Ascending aorta (tissue), 2 donors: ENCODE results near the gene STMND1. TPM values are rescaled to one million over a fixed set of nuclear protein-coding genes. Genes with fewer than 3 reads are reported as not detected.
A peak's percentile ranks its signal among the peaks of the same experiment; 100 is the strongest.

ENCODE experiments used
- DNase-seq, 2 donors: peaks; one replicate each; pipeline ENCODE4 v3.0.0-alpha.2; 2019; ENCODE audit warnings: low spot score in 2 of 2
- H3K27ac ChIP-seq, 2 donors: fragments of 200-600 bp; sonication (generic); one replicate each; pipeline ENCODE4 v1.5.1; 2016 to 2017; ENCODE audit warnings: mild to moderate bottlenecking in 1 of 2
- H3K27me3 ChIP-seq: fragments of 200-600 bp; sonication (generic); one replicate; pipeline ENCODE4 v1.5.1; 2017
- H3K36me3 ChIP-seq, 2 donors: fragments of 200-600 bp; sonication (generic); one replicate each; pipeline ENCODE4 v1.5.1; 2016
- H3K4me1 ChIP-seq, 2 donors: fragments of 200-600 bp; sonication (generic); one replicate each; pipeline ENCODE4 v1.5.1; 2016 to 2017; ENCODE audit warnings: mild to moderate bottlenecking in 1 of 2
- H3K4me3 ChIP-seq, 2 donors: fragments of 200-600 bp; sonication (generic); one replicate each; pipeline ENCODE4 v1.5.1; 2016 to 2017; ENCODE audit warnings: mild to moderate bottlenecking in 1 of 2
- H3K9me3 ChIP-seq, 2 donors: fragments of 200-600 bp; sonication (generic); one replicate each; pipeline ENCODE4 v1.5.1; 2016
- intact Hi-C: fragments of 100-400 bp; cut with DNase I; formaldehyde crosslinking; loops from one replicate; pipeline ENCODE4 v1.15.1; 2023
- total RNA-seq: library from RNA; depleted of rRNA; stranded (reverse); fragments of >200 nt; gene quantifications from one replicate; pipeline ENCODE4 v1.1.0, GENCODE V29; 2016
- TF ChIP-seq, protein P1 (sequence below), 3 experiments: fragments of 200-600 bp in 2 of 3; fragments of 450-650 bp in 1 of 3; sonication (generic) in 2 of 3; IDR thresholded peaks; one replicate each; pipeline ENCODE4 v1.5.1; 2016 to 2019; ENCODE audit warnings: antibody characterized with exemption in 3 of 3, mild to moderate bottlenecking in 1 of 3, moderate library complexity in 1 of 3

STMND1 gene
- total RNA-seq, 1 donor from 2014 or later: not detected

DNA sequence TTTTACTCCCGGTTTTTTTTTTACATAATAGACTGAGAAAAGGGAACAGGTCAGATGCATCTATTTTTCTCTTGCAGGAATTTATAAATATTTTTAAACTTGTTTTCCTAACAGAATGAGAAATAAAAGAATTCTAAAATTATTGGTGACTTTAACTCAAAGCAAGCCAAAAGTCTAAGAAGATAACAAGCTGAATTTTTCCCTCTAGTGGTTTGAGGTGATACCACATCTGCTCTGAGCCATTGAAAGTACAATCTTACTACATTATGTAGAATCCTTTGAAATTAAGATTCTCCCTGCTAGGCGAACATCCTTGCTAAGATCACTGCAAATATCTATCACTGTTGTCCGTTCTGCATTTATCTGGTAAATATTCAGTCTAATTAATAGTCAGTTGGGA lies 10.7 kb upstream of the STMND1 start:
- intact Hi-C loops: no loop called here
- Histone ChIP-seq H3K4me3 (no peak overlapping the region), H3K9me3 (no peaks in the 10 kb centered on the region), H3K4me1 (no peaks in the 10 kb centered on the region), H3K27me3 (no peaks in the 10 kb centered on the region), H3K36me3 (no peaks in the 10 kb centered on the region), H3K27ac (no peak overlapping the region)
- TF ChIP-seq, protein P1, sequence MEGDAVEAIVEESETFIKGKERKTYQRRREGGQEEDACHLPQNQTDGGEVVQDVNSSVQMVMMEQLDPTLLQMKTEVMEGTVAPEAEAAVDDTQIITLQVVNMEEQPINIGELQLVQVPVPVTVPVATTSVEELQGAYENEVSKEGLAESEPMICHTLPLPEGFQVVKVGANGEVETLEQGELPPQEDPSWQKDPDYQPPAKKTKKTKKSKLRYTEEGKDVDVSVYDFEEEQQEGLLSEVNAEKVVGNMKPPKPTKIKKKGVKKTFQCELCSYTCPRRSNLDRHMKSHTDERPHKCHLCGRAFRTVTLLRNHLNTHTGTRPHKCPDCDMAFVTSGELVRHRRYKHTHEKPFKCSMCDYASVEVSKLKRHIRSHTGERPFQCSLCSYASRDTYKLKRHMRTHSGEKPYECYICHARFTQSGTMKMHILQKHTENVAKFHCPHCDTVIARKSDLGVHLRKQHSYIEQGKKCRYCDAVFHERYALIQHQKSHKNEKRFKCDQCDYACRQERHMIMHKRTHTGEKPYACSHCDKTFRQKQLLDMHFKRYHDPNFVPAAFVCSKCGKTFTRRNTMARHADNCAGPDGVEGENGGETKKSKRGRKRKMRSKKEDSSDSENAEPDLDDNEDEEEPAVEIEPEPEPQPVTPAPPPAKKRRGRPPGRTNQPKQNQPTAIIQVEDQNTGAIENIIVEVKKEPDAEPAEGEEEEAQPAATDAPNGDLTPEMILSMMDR (IDR thresholded peaks at IDR 0.05): no peak
- DNase-seq: no peak

DNA sequence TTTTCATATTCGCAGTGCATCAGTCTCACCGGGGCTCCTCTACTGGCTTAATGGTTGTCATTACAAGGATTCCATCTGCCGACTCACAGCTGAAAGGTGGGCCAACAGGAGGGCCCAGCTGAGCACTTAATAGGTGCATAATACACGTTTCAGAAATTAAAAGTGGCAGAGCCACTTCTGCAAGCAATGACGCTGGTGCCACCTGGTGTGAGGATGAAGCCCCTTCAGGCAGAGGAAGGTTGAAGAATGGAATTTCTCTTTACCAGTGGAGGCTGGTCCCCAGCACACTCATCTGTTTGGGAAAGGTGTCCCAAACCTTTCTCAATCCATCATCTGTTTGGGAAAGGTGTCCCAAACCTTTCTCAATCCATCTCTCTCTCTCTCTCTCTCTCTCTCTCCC lies 8.2 kb upstream of the STMND1 start:
- Histone ChIP-seq H3K27me3 (no peaks in the 10 kb centered on the region), H3K36me3 (no peaks in the 10 kb centered on the region), H3K27ac (no peak overlapping the region), H3K4me3 (no peak overlapping the region), H3K4me1 (no peaks in the 10 kb centered on the region), H3K9me3 (no peaks in the 10 kb centered on the region)
- DNase-seq: no peak
- TF ChIP-seq, protein P1 (IDR thresholded peaks at IDR 0.05): peak in 1 of 3 experiments; percentile 10
- intact Hi-C loops: no loop called here

DNA sequence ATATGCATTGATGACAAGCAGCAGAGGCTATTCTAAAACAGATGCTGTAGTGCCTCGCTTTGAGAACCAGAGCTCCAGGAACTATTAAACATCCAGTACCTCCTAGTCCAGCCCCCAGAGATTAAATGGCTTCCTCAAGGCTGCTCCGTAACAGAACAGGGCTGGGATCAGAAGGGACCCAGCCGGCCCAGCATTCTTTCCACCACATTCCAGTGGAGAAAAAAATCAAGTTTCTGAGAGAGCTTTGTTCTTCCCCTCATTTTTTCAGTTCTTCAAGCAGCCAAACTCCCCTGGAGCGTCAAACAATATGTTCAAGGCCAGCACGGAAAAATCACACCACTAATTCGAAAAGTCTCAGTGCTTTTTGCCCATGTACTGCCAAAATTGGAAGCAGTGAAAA lies 5.8 kb upstream of the STMND1 start:
- DNase-seq: no peak
- no peak overlapping the region for H3K4me3 ChIP-seq
- no peaks in the 10 kb centered on the region for H3K27me3 ChIP-seq
- no peaks in the 10 kb centered on the region for H3K9me3 ChIP-seq
- H3K4me1 ChIP-seq: no peaks in the 10 kb centered on the region
- TF ChIP-seq, protein P1 (IDR thresholded peaks at IDR 0.05): no peak
- H3K36me3 ChIP-seq: no peaks in the 10 kb centered on the region
- H3K27ac ChIP-seq: no peak overlapping the region
- intact Hi-C loops: no loop called here

DNA sequence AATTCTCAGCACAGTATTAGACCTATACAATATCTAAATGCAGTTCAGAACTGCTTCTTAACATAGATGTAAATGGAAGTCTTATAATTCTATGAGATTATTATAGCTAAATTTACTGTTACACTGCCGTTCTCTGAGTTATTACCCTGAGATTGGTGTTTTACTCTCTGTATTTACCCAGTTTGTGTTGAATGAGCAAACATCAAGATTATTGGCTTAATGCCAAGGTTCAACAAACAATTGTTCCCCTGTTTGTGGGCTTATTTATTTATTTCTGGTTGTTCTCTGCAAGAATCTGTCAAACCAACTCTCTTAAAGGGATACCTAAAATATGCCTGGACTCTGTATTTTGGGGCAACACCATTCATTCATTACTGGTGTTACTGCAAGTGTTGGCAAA lies 5.2 kb upstream of the STMND1 start:
- TF ChIP-seq, protein P1 (IDR thresholded peaks at IDR 0.05): no peak
- Histone ChIP-seq H3K27ac (no peak overlapping the region), H3K4me3 (no peak overlapping the region), H3K4me1 (no peaks in the 10 kb centered on the region), H3K9me3 (no peaks in the 10 kb centered on the region), H3K27me3 (no peaks in the 10 kb centered on the region), H3K36me3 (no peaks in the 10 kb centered on the region)
- intact Hi-C loops: no loop called here
- DNase-seq: no peak

DNA sequence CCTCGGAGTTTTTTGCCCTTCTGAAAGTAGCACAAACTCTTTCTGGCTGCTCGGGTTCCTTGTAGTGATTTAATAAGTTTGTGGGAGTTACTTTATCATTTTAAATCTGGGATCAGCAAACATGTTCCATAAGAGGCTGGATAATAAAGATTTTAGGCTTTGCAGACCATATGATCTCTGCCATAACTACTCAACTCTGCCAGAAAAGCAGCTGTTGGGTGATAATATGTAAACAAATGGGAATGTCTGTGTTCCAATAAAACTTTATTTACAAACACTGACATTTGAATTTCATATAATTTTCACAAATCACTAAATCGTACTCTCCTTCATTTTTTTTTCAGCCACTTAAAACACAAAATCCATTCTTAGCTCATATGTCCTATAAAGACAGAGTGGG lies 3.9 kb upstream of the STMND1 start:
- TF ChIP-seq, protein P1 (IDR thresholded peaks at IDR 0.05): no peak
- Histone ChIP-seq H3K27me3 (no peaks in the 10 kb centered on the region), H3K27ac (no peak overlapping the region), H3K4me3 (no peak overlapping the region), H3K4me1 (peaks cover 0 to 5% of the 10 kb centered on the region in 2 donors), H3K9me3 (no peaks in the 10 kb centered on the region), H3K36me3 (no peaks in the 10 kb centered on the region)
- intact Hi-C loops: no loop called here
- DNase-seq: no peak

DNA sequence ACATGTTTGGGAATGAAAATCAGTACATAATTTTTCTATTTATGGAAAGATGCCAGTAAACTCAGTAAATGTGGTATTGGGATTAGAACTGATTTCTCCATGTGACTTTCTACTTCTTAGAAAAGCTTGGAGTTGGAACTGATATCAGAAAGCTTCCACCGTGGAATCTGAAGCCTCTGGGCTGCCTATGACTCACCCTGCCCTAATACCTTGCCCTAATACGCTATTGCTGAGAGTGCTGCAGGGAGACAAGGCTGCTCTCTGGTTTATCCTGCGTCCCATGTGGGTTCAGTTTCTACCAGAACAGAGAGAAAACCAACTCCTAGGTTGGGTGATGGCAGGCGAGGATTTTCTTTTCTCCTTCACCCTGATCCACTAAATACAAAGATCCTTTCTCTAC lies 3.3 kb upstream of the STMND1 start:
- Histone ChIP-seq H3K27ac (no peak overlapping the region), H3K4me1 (peaks cover 0 to 5% of the 10 kb centered on the region in 2 donors), H3K9me3 (no peaks in the 10 kb centered on the region), H3K27me3 (no peaks in the 10 kb centered on the region), H3K4me3 (no peak overlapping the region), H3K36me3 (no peaks in the 10 kb centered on the region)
- intact Hi-C loops: no loop called here
- no peak for DNase-seq
- TF ChIP-seq, protein P1 (IDR thresholded peaks at IDR 0.05): no peak
